ENCODE measurements around the gene RFX2.

- no peak for TF ChIP-seq POLR2A (IDR thresholded peaks at IDR 0.05)
- TF ChIP-seq CTCF (IDR thresholded peaks at IDR 0.05 in 4 of 5, conservative IDR thresholded peaks at IDR 0.05 in 1 of 5): no peak
Measured at GRCh38 chr19:5972355-5972731, 138.0 kb downstream of the RFX2 start.

All from gastrocnemius medialis (tissue), 4 donors.